Thyroid gland (tissue), 4 donors: Measurements from ENCODE around the gene ARHGAP15.

Experiments
- CTCF ChIP-seq, 6 experiments: fragments of 200-600 bp in 3 of 6; fragments of 450-650 bp in 3 of 6; sonication (generic) in 3 of 6; IDR thresholded peaks; one replicate each; pipeline ENCODE4 v1.5.1; 2016 to 2019; ENCODE audit warnings: antibody characterized with exemption in 6 of 6, mild to moderate bottlenecking in 2 of 6, inconsistent platforms in 1 of 6, moderate library complexity in 1 of 6
- POLR2A ChIP-seq, 2 donors: fragments of 450-650 bp; IDR thresholded peaks; one replicate each; pipeline ENCODE4 v1.6.1; 2017; ENCODE audit warnings: antibody characterized with exemption in 2 of 2, mild to moderate bottlenecking in 2 of 2, moderate library complexity in 1 of 2

- TF ChIP-seq CTCF (IDR thresholded peaks at IDR 0.05) (no peak), POLR2A (IDR thresholded peaks at IDR 0.05) (no peak)
Measured at GRCh38 chr2:143497726-143498125, 368.5 kb downstream of the ARHGAP15 start.
